IgD-negative memory B cell (primary cell): ENCODE measurements around the gene IDUA. TPM values are rescaled to one million over a fixed set of nuclear protein-coding genes. Genes with fewer than 3 reads are reported as not detected.
"Not testable (repeated sequence)": the region's sequence is repeated elsewhere in the genome, so short reads cannot be mapped to it uniquely, and the experiment has no call there.

Source experiments
- H3K27ac Mint-ChIP-seq, 3 donors: one replicate each; pipeline ENCODE4 v1.8.0; 2020 to 2022; ENCODE audit warnings: mild to moderate bottlenecking in 3 of 3, mixed read lengths in 3 of 3, moderate library complexity in 1 of 3
- H3K27me3 Mint-ChIP-seq: one replicate; pipeline ENCODE4 v1.8.0; 2021; ENCODE audit warnings: mixed read lengths
- H3K36me3 Mint-ChIP-seq: one replicate; pipeline ENCODE4 v1.8.0; 2020; ENCODE audit warnings: mild to moderate bottlenecking, mixed read lengths
- H3K4me1 Mint-ChIP-seq, 3 donors: one replicate each; pipeline ENCODE4 v1.8.0; 2020 to 2022; ENCODE audit warnings: mixed read lengths in 3 of 3, mild to moderate bottlenecking in 1 of 3
- H3K4me3 Mint-ChIP-seq, 4 donors: one replicate each; pipeline ENCODE4 v1.8.0; 2020 to 2022; ENCODE audit warnings: mild to moderate bottlenecking in 4 of 4, mixed read lengths in 4 of 4, moderate library complexity in 3 of 4
- H3K9me3 Mint-ChIP-seq, 3 donors: one replicate each; pipeline ENCODE4 v1.8.0; 2020 to 2021; ENCODE audit warnings: mixed read lengths in 3 of 3, mild to moderate bottlenecking in 1 of 3
- polyA plus RNA-seq: library from polyadenylated mRNA; unstranded; fragments of 300-500 nt; fragmentation: Illumina TruSeq; gene quantifications from one replicate; pipeline ENCODE4 v1.2.3, GENCODE V29; 2021

IDUA gene
- polyA plus RNA-seq, 1 donor from 2014 or later, result 8.5 TPM

- H3K9me3 Mint-ChIP-seq, result peaks cover 0 to 3% (median 3%) of the 10 kb centered on the region in 3 donors
- H3K27ac Mint-ChIP-seq, result peak overlapping the region in 1 of 3 donors; percentile 61
- no peaks in the 10 kb centered on the region for H3K36me3 Mint-ChIP-seq
- no peak overlapping the region for H3K4me3 Mint-ChIP-seq
- H3K27me3 Mint-ChIP-seq, result peaks cover 25% of the 10 kb centered on the region
- peaks cover 3 to 4% (median 3%) of the 10 kb centered on the region in 3 donors for H3K4me1 Mint-ChIP-seq
Measured at GRCh38 chr4:1048773-1049590, 62.1 kb downstream of the IDUA start.

- Mint-ChIP-seq H3K27ac (no peak overlapping the region), H3K36me3 (no peaks in the 10 kb centered on the region), H3K27me3 (peaks cover 25% of the 10 kb centered on the region), H3K4me1 (peaks cover 3 to 4% (median 3%) of the 10 kb centered on the region in 3 donors), H3K4me3 (no peak overlapping the region), H3K9me3 (peaks cover 0 to 3% (median 3%) of the 10 kb centered on the region in 3 donors)
Measured at GRCh38 chr4:1049591-1049905, 62.7 kb downstream of the IDUA start.

- H3K27me3 Mint-ChIP-seq, result peaks cover 22% of the 10 kb centered on the region
- H3K27ac Mint-ChIP-seq, result peak overlapping the region in 1 of 3 donors; percentile 62
- H3K4me1 Mint-ChIP-seq, result peaks cover 3 to 4% (median 4%) of the 10 kb centered on the region in 3 donors
- H3K4me3 Mint-ChIP-seq, result peak overlapping the region in 1 of 4 donors; percentile 27
- no peaks in the 10 kb centered on the region for H3K36me3 Mint-ChIP-seq
- peaks cover 0 to 3% (median 3%) of the 10 kb centered on the region in 3 donors for H3K9me3 Mint-ChIP-seq
Measured at GRCh38 chr4:1050486-1051213, 63.8 kb downstream of the IDUA start.

- Mint-ChIP-seq H3K4me1 (peaks cover 7 to 10% (median 10%) of the 10 kb centered on the region in 3 donors), H3K27me3 (peaks cover 26% of the 10 kb centered on the region), H3K36me3 (peaks cover 2% of the 10 kb centered on the region), H3K9me3 (peaks cover 0 to 6% (median 3%) of the 10 kb centered on the region in 3 donors), H3K27ac (peak overlapping the region in 1 of 3 donors; percentile 62), H3K4me3 (peak overlapping the region in 1 of 4 donors; percentile 27)
Measured at GRCh38 chr4:1051472-1051871, 64.6 kb downstream of the IDUA start.

GRCh38 chr4:1052231-1052671 is 65.4 kb downstream of the IDUA start:
- H3K36me3 Mint-ChIP-seq, result peaks cover 2% of the 10 kb centered on the region
- H3K4me1 Mint-ChIP-seq, result peaks cover 7 to 10% (median 10%) of the 10 kb centered on the region in 3 donors
- peaks cover 0 to 4% (median 3%) of the 10 kb centered on the region in 3 donors for H3K9me3 Mint-ChIP-seq
- H3K27me3 Mint-ChIP-seq, result peaks cover 25% of the 10 kb centered on the region
- peak overlapping the region in 1 of 4 donors; percentile 40 for H3K4me3 Mint-ChIP-seq
- peak overlapping the region in 1 of 3 donors; percentile 70 for H3K27ac Mint-ChIP-seq

GRCh38 chr4:1053080-1053661 is 66.3 kb downstream of the IDUA start:
- H3K27ac Mint-ChIP-seq, result peak overlapping the region in 2 of 3 donors; percentile 70 to 78
- peaks cover 0 to 4% (median 3%) of the 10 kb centered on the region in 3 donors for H3K9me3 Mint-ChIP-seq
- H3K36me3 Mint-ChIP-seq, result peaks cover 2% of the 10 kb centered on the region
- peaks cover 21% of the 10 kb centered on the region for H3K27me3 Mint-ChIP-seq
- H3K4me3 Mint-ChIP-seq, result peak overlapping the region in 2 of 4 donors; percentile 17 to 40
- H3K4me1 Mint-ChIP-seq, result peaks cover 7 to 10% (median 10%) of the 10 kb centered on the region in 3 donors

GRCh38 chr4:1053891-1054290 is 67.0 kb downstream of the IDUA start:
- not testable (repeated sequence) for H3K36me3 Mint-ChIP-seq, H3K27ac Mint-ChIP-seq, H3K9me3 Mint-ChIP-seq, H3K4me3 Mint-ChIP-seq
- Mint-ChIP-seq H3K27me3 (peaks cover 17% of the 10 kb centered on the region), H3K4me1 (peaks cover 7 to 10% (median 8%) of the 10 kb centered on the region in 3 donors)

Other genes with a start within 250 kb of the IDUA start
- gene CPLX1, start 160.9 kb upstream of the IDUA start, polyA plus RNA-seq, result not detected
- 74.7 TPM for gene GAK, start 54.7 kb upstream of the IDUA start, polyA plus RNA-seq
- gene TMEM175, start 54.6 kb upstream of the IDUA start, polyA plus RNA-seq, result 20.0 TPM
- gene DGKQ, start 13.5 kb upstream of the IDUA start, polyA plus RNA-seq, result 3.5 TPM
- gene SLC26A1, start 6.4 kb downstream of the IDUA start, polyA plus RNA-seq, result 0.70 TPM
- gene FGFRL1, start 24.6 kb downstream of the IDUA start, polyA plus RNA-seq, result 0.93 TPM
- gene RNF212, start 126.5 kb downstream of the IDUA start, polyA plus RNA-seq, result 0.68 TPM
- 8.6 TPM for gene SPON2, start 185.5 kb downstream of the IDUA start, polyA plus RNA-seq